SK-N-SH (cell line): ENCODE results near the gene HS1BP3. TPM values are rescaled to one million over a fixed set of nuclear protein-coding genes. Genes with fewer than 3 reads are reported as not detected.
A peak's percentile ranks its signal among the peaks of the same experiment; 100 is the strongest.

Experiments
- CTCF ChIA-PET: fragments of 300-600, 350-600 bp; formaldehyde crosslinking; extraction: SDS; loops from one replicate; lab custom pipeline; 2021; lab: Yijun Ruan, JAX
- POLR2A ChIA-PET: fragments of 350-600 bp; sonication (Branson Sonifier 250); formaldehyde crosslinking; extraction: SDS; loops from one replicate; lab custom pipeline; 2020; ENCODE audit warnings: antibody characterized with exemption, inconsistent platforms; lab: Yijun Ruan, JAX
- DNase-seq: peaks from one replicate; pipeline ENCODE4 v3.0.0; 2012
- H2AFZ ChIP-seq: fragments of 200-600 bp; sonication (generic); 2 replicates; pipeline ENCODE4 v1.8.1; 2016; ENCODE audit warnings: antibody characterized with exemption, mild to moderate bottlenecking, low read depth
- H3F3A ChIP-seq: fragments of 200-600 bp; sonication (generic); replicated peaks from 2 replicates; pipeline ENCODE3; 2016; ENCODE audit warnings: antibody characterized with exemption, mild to moderate bottlenecking; ENCODE audit not compliant: insufficient read depth
- H3K27ac ChIP-seq, 2 experiments: fragments of 200-500 bp in 1 of 2; fragments of 200-600 bp in 1 of 2; sonication (Bioruptor generic) in 1 of 2; sonication (generic), shearing (Covaris generic) in 1 of 2; 2 replicates each; pipeline versions ENCODE4 v1.5.1 to v1.6.1; 2014 to 2016; ENCODE audit warnings: low read depth in 2 of 2, inconsistent platforms in 1 of 2, low read length in 1 of 2, mild to moderate bottlenecking in 1 of 2, mixed read lengths in 1 of 2
- H3K27me3 ChIP-seq: fragments of 200-600 bp; sonication (generic), shearing (Covaris generic); 2 replicates; pipeline ENCODE4 v1.6.1; 2016; ENCODE audit warnings: mixed run types; ENCODE audit not compliant: insufficient read depth
- H3K36me3 ChIP-seq, 2 experiments: fragments of 200-500 bp in 1 of 2; fragments of 200-600 bp in 1 of 2; sonication (Bioruptor generic) in 1 of 2; sonication (generic) in 1 of 2; replicated peaks in 1 of 2; 2 replicates each; pipeline versions ENCODE3 to v1.5.1; 2014 to 2016; ENCODE audit warnings: low read length in 1 of 2, mild to moderate bottlenecking in 1 of 2; ENCODE audit not compliant: insufficient read depth in 2 of 2, control insufficient read depth in 1 of 2
- H3K4me1 ChIP-seq, 2 experiments: fragments of 200-500 bp in 1 of 2; fragments of 200-600 bp in 1 of 2; sonication (Bioruptor generic) in 1 of 2; sonication (generic), shearing (Covaris generic) in 1 of 2; 2 replicates each; pipeline versions ENCODE4 v1.5.1 to v1.6.1; 2014 to 2016; ENCODE audit warnings: low read depth in 1 of 2, low read length in 1 of 2, mixed run types in 1 of 2; ENCODE audit not compliant: insufficient read depth in 2 of 2, control insufficient read depth in 1 of 2
- H3K4me2 ChIP-seq: fragments of 200-600 bp; sonication (generic), shearing (Covaris generic); 2 replicates; pipeline ENCODE4 v1.6.1; 2017; ENCODE audit warnings: mixed run types
- H3K4me3 ChIP-seq, 2 experiments: fragments of 200-500 bp in 1 of 2; fragments of 200-600 bp in 1 of 2; sonication (Bioruptor generic) in 1 of 2; sonication (generic), shearing (Covaris generic) in 1 of 2; 2 replicates each; pipeline versions ENCODE4 v1.5.1 to v1.8.1; 2014 to 2016; ENCODE audit warnings: low read depth in 2 of 2, inconsistent platforms in 1 of 2, low read length in 1 of 2, mild to moderate bottlenecking in 1 of 2, mixed read lengths in 1 of 2, moderate library complexity in 1 of 2
- H3K79me2 ChIP-seq: fragments of 200-600 bp; sonication (generic); 2 replicates; pipeline ENCODE4 v1.8.1; 2017; ENCODE audit warnings: mild to moderate bottlenecking; ENCODE audit not compliant: insufficient read depth
- H3K9ac ChIP-seq: fragments of 200-600 bp; sonication (generic); 2 replicates; pipeline ENCODE4 v1.6.1; 2017; ENCODE audit warnings: mixed run types
- H3K9me2 ChIP-seq: fragments of 200-600 bp; sonication (generic); 2 replicates; pipeline ENCODE4 v1.6.1; 2017; ENCODE audit warnings: mixed run types
- H3K9me3 ChIP-seq: fragments of 200-600 bp; sonication (generic); 2 replicates; pipeline ENCODE4 v1.6.1; 2017; ENCODE audit warnings: mixed run types, mild to moderate bottlenecking, moderate library complexity
- H4K20me1 ChIP-seq: fragments of 200-600 bp; sonication (generic); 2 replicates; pipeline ENCODE4 v1.6.1; 2017; ENCODE audit warnings: mild to moderate bottlenecking, mixed run types; ENCODE audit not compliant: insufficient read depth
- CTCF ChIP-seq: fragments of 200-600 bp; sonication (generic); IDR thresholded peaks from 2 replicates; pipeline ENCODE4 v1.6.1; 2017; ENCODE audit warnings: antibody characterized with exemption, mild to moderate bottlenecking, moderate library complexity
- ELF1 ChIP-seq: IDR thresholded peaks from 2 replicates; pipeline ENCODE4 v1.4.0; 2012
- FOSL2 ChIP-seq: IDR thresholded peaks from 2 replicates; pipeline ENCODE4 v1.4.0; 2012; ENCODE audit warnings: low read depth, mild to moderate bottlenecking, moderate library complexity, borderline replicate concordance
- POLR2AphosphoS5 ChIP-seq: IDR thresholded peaks from 2 replicates; pipeline ENCODE4 v1.6.1; 2012; ENCODE audit warnings: low read depth, low read length
- RFX5 ChIP-seq: IDR thresholded peaks from 2 replicates; pipeline ENCODE4 v1.6.1; 2012; ENCODE audit warnings: mild to moderate bottlenecking, improper control_type of control experiment, low read length
- TAF1 ChIP-seq: IDR thresholded peaks from 2 replicates; pipeline ENCODE4 v1.6.1; 2012; ENCODE audit warnings: low read depth, mild to moderate bottlenecking, low read length, moderate library complexity, borderline replicate concordance
- TEAD4 ChIP-seq: IDR thresholded peaks from 2 replicates; pipeline ENCODE4 v1.4.0; 2012; ENCODE audit warnings: mild to moderate bottlenecking, borderline replicate concordance; ENCODE audit not compliant: insufficient read depth
- USF2 ChIP-seq: fragments of 150-350 bp; IDR thresholded peaks from 2 replicates; pipeline ENCODE4 v1.6.1; 2017; ENCODE audit warnings: antibody characterized with exemption, low read length, low read depth, borderline replicate concordance
- ZBTB33 ChIP-seq: IDR thresholded peaks from 2 replicates; pipeline ENCODE4 v1.4.0; 2012; ENCODE audit warnings: low read depth, borderline replicate concordance
- WGBS: methylation state at CpG from one replicate; pipeline ENCODE4 v1.1.6; 2017; ENCODE audit warnings: low lambda C conversion rate; 5-methylcytosine and 5-hydroxymethylcytosine counted together
- polyA plus RNA-seq, 3 experiments: library from polyadenylated mRNA; depleted of rRNA; stranded (reverse); fragments of >200 nt; gene quantifications; 2 replicates each; pipeline ENCODE4 v1.2.3, GENCODE V29; 2012

The HS1BP3 gene
- polyA plus RNA-seq, 1 of the 3 experiments (the other 2 are of a cell fraction) = 20.1 TPM

GRCh38 chr2:20621366-20622295, 29.3 kb downstream of the HS1BP3 start:
- Histone ChIP-seq H3K4me1 (peaks cover 13 to 51% of the 10 kb centered on the region in 2 experiments; a peak in 3 of 4 replicates), H3K4me3 (no peak overlapping the region), H2AFZ (no peak overlapping the region), H3K27ac (no peak overlapping the region), H3K4me2 (no peak overlapping the region), H3K79me2 (no peaks in the 10 kb centered on the region), H3K9me2 (no peaks in the 10 kb centered on the region), H3K9ac (no peak overlapping the region), H3F3A (no peaks in the 10 kb centered on the region), H3K9me3 (no peaks in the 10 kb centered on the region), H3K27me3 (no peaks in the 10 kb centered on the region), H3K36me3 (peaks cover 0 to 35% of the 10 kb centered on the region in 2 experiments), H4K20me1 (no peaks in the 10 kb centered on the region)
- 84% methylated on average over 10 of the region's 12 CpGs for WGBS
- TF ChIP-seq TEAD4 = no peak
- no peak for TF ChIP-seq RFX5
- no peak for TF ChIP-seq TAF1
- no peak for TF ChIP-seq FOSL2
- TF ChIP-seq ELF1 = no peak
- TF ChIP-seq USF2 = no peak
- TF ChIP-seq POLR2AphosphoS5 = no peak
- no peak for TF ChIP-seq CTCF
- TF ChIP-seq ZBTB33 = no peak
- ChIA-PET POLR2A (interaction anchor here (2.7 kb wide), 1 partner anchor 174 kb away, joined by 16 read pairs; the partner anchor contains the start of gene RHOB), CTCF (interaction anchor here (0.6 to 3.7 kb wide), 10 partner anchors 11 to 295 kb away, joined by 3 to 27 read pairs (median 5); partner anchors contain the start of gene RHOB)
- peak; percentile 24 for DNase-seq
